Astrocyte of the cerebellum (primary cell): ENCODE measurements around the gene NTM.

ENCODE experiments used
- DNase-seq: peaks from one replicate; pipeline ENCODE4 v3.0.0-alpha.2; 2011; ENCODE audit warnings: low read depth
- H3K4me3 ChIP-seq: 2 replicates; pipeline ENCODE4 v1.5.1; 2011; ENCODE audit warnings: mild to moderate bottlenecking, low read depth, low read length, moderate library complexity
- CTCF ChIP-seq: IDR thresholded peaks from 2 replicates; pipeline ENCODE4 v1.5.1; 2012; ENCODE audit warnings: low read length, low read depth, moderate library complexity, mild to moderate bottlenecking; ENCODE audit errors: missing control alignments
- in situ Hi-C: cut with HindIII; loops from 2 replicates; pipeline ENCODE4 v1.10.0; 2017; ENCODE audit warnings: low sequenced_read_pairs

The NTM gene

GRCh38 chr11:131654849-131655248 is 284.4 kb downstream of the NTM start:
- no peak for DNase-seq
- no peak for TF ChIP-seq CTCF
- no peak overlapping the region for H3K4me3 ChIP-seq
- in situ Hi-C loops: loop anchor here (25.0 kb wide), 1 partner anchor 593 kb away; no protein-coding TSS in a partner anchor

GRCh38 chr11:131656179-131656838 is 285.9 kb downstream of the NTM start:
- TF ChIP-seq CTCF: no peak
- DNase-seq: no peak
- H3K4me3 ChIP-seq: no peak overlapping the region
- in situ Hi-C loops: loop anchor here (25.0 kb wide), 1 partner anchor 594 kb away; no protein-coding TSS in a partner anchor

GRCh38 chr11:131656839-131657211 is 286.4 kb downstream of the NTM start:
- in situ Hi-C loops: loop anchor here (25.0 kb wide), 1 partner anchor 595 kb away; no protein-coding TSS in a partner anchor
- no peak for DNase-seq

GRCh38 chr11:131658414-131658813 is 288.0 kb downstream of the NTM start:
- no peak for DNase-seq
- TF ChIP-seq CTCF: no peak
- in situ Hi-C loops: loop anchor here (25.0 kb wide), 1 partner anchor 596 kb away; no protein-coding TSS in a partner anchor
- H3K4me3 ChIP-seq: no peak overlapping the region

More at GRCh38 chr11:131656839-131657211, 286.4 kb downstream of the NTM start:
- no peak overlapping the region for H3K4me3 ChIP-seq
- TF ChIP-seq CTCF: no peak

- no peak for TF ChIP-seq CTCF
Measured at GRCh38 chr11:131658952-131659351, 288.5 kb downstream of the NTM start.

GRCh38 chr11:131659931-131660330 is 289.5 kb downstream of the NTM start:
- in situ Hi-C loops: loop anchor here (25.0 kb wide), 1 partner anchor 598 kb away; no protein-coding TSS in a partner anchor
- no peak overlapping the region for H3K4me3 ChIP-seq
- no peak for TF ChIP-seq CTCF
- no peak for DNase-seq

More at GRCh38 chr11:131658952-131659351, 288.5 kb downstream of the NTM start:
- no peak for DNase-seq
- H3K4me3 ChIP-seq: no peak overlapping the region
- in situ Hi-C loops: loop anchor here (25.0 kb wide), 1 partner anchor 597 kb away; no protein-coding TSS in a partner anchor
